ENCODE results near the gene ENOX1. TPM values are rescaled to one million over a fixed set of nuclear protein-coding genes. Genes with fewer than 3 reads are reported as not detected.

The ENOX1 gene
- total RNA-seq, 1 donor from 2014 or later, result 0.14 TPM

DNA sequence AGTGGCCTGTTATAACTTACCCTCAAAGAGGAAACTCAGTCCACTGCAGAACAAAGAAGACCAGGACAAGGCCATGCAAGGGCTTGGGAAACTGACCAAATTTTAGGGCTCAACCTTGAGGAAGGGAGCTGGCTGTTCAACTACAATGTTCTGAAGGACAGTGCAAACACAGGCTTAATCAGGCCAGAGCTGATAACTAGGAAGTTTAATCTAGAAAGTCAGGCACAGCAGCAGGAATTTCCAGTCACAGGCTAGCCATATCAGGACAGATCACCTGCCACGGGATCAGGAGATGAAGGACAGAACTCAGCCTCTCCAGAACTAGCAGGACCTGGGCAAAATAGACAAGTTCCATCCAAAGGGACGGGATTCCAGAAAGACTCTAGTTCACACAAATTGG lies 89.4 kb downstream of the ENOX1 start:
- no peak for DNase-seq
- Mint-ChIP-seq H3K4me1 (peaks cover 2% of the 10 kb centered on the region), H3K27ac (no peak overlapping the region), H3K36me3 (ENCODE audit: low read depth) (no peaks in the 10 kb centered on the region), H3K27me3 (peaks cover 6% of the 10 kb centered on the region), H3K9me3 (no peaks in the 10 kb centered on the region), H3K4me3 (no peak overlapping the region)
- intact Hi-C loops (cut with micrococcal nuclease), result no loop called here

DNA sequence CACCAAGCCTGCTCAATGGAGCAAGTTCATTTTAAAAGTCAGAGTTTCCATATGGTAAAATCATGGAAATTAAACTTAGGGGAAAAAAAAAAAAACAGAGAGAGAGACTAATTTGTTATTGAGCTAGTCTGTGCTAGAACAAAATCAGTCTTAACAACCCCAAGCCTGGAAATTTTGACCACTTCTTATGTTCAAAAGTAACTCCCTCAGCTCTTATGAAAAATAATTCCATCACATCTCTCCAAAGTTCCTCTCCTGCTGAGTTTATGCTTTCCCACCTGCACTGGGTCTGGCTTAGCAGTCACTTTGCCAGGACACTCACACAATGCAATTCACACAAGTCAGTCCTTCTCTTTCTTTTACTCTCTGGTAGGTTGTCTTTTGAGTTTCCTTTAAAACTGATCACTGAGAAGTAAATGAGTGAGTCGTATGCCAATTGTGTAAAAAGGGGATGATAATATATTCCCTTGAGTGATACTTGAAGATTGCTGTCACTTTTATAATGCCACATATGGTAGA lies 92.6 kb downstream of the ENOX1 start:
- DNase-seq, result no peak
- no peak overlapping the region for H3K27ac Mint-ChIP-seq
- H3K36me3 Mint-ChIP-seq (ENCODE audit: low read depth), result no peaks in the 10 kb centered on the region
- no peak overlapping the region for H3K4me3 Mint-ChIP-seq
- H3K9me3 Mint-ChIP-seq, result no peaks in the 10 kb centered on the region
- peaks cover 10% of the 10 kb centered on the region for H3K27me3 Mint-ChIP-seq
- H3K4me1 Mint-ChIP-seq, result peaks cover 2% of the 10 kb centered on the region
- intact Hi-C loops (cut with micrococcal nuclease), result no loop called here

DNA sequence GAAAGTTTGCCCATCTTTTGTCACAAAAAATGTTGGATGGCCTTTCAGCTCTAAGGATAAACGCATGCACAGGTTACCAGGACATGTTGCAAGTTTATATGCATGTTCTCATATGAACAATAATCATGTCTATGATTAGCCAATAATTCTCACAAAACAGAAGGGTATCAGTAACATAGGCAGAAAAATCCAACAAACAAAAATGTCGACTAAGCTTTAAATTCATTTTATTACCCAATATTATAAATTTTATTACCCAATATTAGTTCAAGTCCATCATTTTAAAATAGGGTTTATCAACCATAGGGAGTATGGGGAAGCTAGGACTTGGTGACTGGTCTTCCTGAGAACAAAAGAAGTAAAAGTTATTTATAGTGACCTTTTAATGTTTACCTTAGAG lies 93.1 kb downstream of the ENOX1 start:
- DNase-seq, result no peak
- intact Hi-C loops (cut with micrococcal nuclease), result no loop called here
- H3K4me1 Mint-ChIP-seq, result peaks cover 2% of the 10 kb centered on the region
- H3K9me3 Mint-ChIP-seq, result no peaks in the 10 kb centered on the region
- H3K27me3 Mint-ChIP-seq, result peaks cover 12% of the 10 kb centered on the region
- H3K36me3 Mint-ChIP-seq (ENCODE audit: low read depth), result no peaks in the 10 kb centered on the region
- H3K4me3 Mint-ChIP-seq, result no peak overlapping the region
- H3K27ac Mint-ChIP-seq, result no peak overlapping the region

DNA sequence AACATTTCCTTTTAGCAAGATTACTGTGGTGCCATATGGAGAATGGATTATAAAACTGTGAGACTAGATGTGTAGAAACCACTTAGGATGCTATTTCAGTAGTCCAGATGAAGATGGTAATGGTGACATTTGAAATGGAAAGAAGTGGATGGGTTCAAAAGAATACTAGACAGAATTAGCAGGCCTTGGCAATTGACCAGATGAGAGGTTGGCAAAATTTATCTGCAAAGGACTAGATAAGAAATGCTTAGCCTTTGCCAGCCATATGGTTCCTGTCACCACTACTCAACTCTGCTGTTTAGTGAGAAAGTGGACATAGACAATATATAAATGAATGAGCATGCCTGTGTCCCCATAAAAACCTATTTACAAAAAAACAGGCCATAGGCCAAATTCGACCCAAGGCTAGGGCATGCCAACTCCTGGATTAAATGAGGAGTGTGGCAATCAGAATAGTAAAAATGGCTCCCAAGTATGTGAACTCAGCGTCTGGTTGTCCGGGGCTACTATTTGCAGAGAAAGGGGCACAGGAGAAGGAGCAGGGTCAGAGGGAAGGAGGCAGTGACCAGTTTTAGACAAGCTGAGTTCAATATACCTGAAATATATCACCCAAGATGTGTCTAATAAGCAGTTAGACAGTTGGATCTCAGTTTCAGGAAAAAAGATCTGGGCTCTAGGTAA lies 98.4 kb downstream of the ENOX1 start:
- peaks cover 9% of the 10 kb centered on the region for H3K27me3 Mint-ChIP-seq
- DNase-seq, result no peak
- H3K36me3 Mint-ChIP-seq (ENCODE audit: low read depth), result no peaks in the 10 kb centered on the region
- no peaks in the 10 kb centered on the region for H3K9me3 Mint-ChIP-seq
- intact Hi-C loops (cut with micrococcal nuclease), result no loop called here
- no peak overlapping the region for H3K4me3 Mint-ChIP-seq
- no peak overlapping the region for H3K27ac Mint-ChIP-seq
- H3K4me1 Mint-ChIP-seq, result no peaks in the 10 kb centered on the region

DNA sequence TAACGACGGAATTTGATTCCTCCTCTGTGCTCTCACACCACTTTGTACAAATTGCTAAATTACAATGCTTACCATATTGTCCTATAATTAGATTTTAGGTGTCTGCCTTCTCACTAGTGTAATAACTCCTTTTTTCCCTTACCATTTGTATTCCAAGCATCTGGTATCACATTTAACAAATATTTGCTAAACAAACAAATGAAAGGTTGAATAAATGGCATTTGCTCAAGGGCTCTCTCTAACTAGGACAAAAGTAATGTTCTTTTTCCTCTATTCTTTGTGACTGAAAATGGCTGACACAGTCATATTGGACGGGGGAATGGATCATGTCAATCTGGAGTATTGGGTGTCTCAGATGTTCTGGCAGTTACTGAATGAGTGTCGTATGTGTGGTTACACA lies 99.7 kb downstream of the ENOX1 start:
- Mint-ChIP-seq H3K9me3 (no peaks in the 10 kb centered on the region), H3K27me3 (peaks cover 10% of the 10 kb centered on the region), H3K27ac (no peak overlapping the region), H3K4me1 (no peaks in the 10 kb centered on the region), H3K4me3 (no peak overlapping the region), H3K36me3 (ENCODE audit: low read depth) (no peaks in the 10 kb centered on the region)
- intact Hi-C loops (cut with micrococcal nuclease), result no loop called here
- DNase-seq, result no peak

DNA sequence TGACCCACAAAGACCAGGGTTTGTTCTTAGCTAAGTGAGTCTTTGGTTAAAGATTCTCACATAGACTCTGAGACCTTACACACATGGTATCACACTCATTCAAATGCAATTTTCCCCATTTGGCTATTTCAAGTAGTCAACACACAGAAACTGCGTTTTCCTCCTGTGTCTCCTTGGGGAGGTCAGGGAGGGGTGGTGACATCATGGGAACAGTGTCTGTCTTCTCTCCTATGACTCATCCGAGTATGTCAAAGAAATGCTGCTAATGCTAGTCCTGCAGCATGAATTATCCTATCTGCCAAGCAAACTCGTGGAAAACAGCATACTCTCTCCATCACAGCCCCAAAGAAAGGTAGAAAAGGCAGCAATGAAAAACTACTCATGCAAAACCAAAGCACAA lies 100.2 kb downstream of the ENOX1 start:
- intact Hi-C loops (cut with micrococcal nuclease), result no loop called here
- no peak overlapping the region for H3K27ac Mint-ChIP-seq
- H3K4me1 Mint-ChIP-seq, result no peaks in the 10 kb centered on the region
- no peak overlapping the region for H3K4me3 Mint-ChIP-seq
- H3K36me3 Mint-ChIP-seq (ENCODE audit: low read depth), result no peaks in the 10 kb centered on the region
- H3K9me3 Mint-ChIP-seq, result no peaks in the 10 kb centered on the region
- no peak for DNase-seq
- H3K27me3 Mint-ChIP-seq, result peaks cover 10% of the 10 kb centered on the region

DNA sequence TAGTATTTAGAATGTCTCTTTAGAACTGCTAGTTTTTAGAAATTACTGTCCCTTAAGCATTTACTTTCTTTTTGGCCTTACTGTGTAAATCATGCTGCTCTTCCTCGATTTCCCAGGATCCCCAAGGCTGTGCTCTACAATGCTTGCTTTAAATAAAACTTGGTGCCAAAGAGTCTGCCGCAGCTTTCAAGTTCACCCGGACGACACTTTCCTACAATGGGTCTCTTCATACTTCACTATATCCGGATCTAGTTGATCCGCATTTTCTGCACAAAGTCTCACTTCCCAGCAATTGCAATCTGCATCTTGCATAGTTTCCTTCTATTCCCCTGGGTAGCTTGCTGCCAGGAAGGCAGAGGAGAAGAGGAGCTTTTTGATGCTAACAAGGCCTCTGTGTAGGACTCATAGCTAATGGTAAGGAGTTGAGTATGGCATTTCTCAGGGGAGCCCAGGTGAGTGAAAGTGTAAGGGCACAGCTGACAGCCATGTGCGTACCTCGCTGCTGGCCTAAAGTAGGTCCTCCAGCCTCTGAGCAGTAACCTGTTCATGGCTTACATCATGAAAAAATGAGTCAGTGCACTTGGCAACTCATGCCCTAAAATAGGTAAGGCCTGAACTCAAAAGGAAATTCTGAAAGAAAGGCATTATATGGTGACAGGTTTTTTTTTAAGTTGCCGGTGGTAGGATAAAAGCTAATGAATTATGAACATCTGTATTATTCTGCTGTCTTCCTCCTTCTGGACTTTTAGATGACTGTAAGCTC lies 101.6 kb downstream of the ENOX1 start:
- intact Hi-C loops (cut with micrococcal nuclease), result no loop called here
- H3K36me3 Mint-ChIP-seq (ENCODE audit: low read depth), result no peaks in the 10 kb centered on the region
- no peaks in the 10 kb centered on the region for H3K4me1 Mint-ChIP-seq
- no peak for DNase-seq
- H3K9me3 Mint-ChIP-seq, result no peaks in the 10 kb centered on the region
- no peak overlapping the region for H3K27ac Mint-ChIP-seq
- H3K4me3 Mint-ChIP-seq, result no peak overlapping the region
- H3K27me3 Mint-ChIP-seq, result peaks cover 7% of the 10 kb centered on the region

DNA sequence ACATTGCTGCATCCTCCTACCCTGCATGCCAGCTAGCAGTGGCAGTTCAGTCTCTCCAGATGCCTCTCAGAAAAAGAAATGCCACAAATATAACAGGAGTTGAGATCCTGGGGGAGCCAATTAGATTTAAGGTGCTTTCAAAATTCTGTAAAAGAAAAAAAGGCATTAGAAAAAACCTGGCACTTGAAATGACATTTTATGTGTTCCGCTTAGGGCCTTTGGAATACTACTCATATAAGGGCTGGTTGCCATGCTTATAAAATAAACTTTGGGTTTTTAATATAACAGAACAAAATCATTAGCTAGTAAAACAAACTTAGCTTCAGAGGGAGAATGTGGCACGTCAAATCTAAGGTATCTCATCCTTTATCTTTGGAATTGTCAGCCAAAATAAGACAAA lies 104.1 kb downstream of the ENOX1 start:
- Mint-ChIP-seq H3K27ac (no peak overlapping the region), H3K36me3 (ENCODE audit: low read depth) (no peaks in the 10 kb centered on the region), H3K4me1 (no peaks in the 10 kb centered on the region), H3K27me3 (peaks cover 5% of the 10 kb centered on the region), H3K9me3 (no peaks in the 10 kb centered on the region), H3K4me3 (no peak overlapping the region)
- DNase-seq, result no peak
- intact Hi-C loops (cut with micrococcal nuclease), result no loop called here

DNA sequence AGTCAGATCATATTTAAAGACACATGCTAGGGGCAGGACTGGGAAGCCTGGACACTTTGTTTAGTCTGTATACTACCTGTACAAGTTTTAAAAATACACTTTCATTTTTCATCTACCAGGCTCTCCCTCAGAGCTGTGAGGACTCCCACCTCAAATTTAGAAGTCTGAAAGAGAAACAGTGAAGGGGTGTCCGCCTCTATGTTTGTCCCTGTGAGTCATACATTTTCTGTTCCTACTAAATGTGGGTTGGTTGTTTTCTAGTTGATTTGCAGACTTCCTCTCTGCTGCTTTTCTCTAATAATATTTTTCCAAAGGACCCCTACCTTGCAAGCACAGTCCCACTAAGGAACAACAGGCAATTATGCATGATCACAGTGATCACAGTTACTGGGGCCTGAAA lies 110.5 kb downstream of the ENOX1 start:
- Mint-ChIP-seq H3K4me3 (no peak overlapping the region), H3K27me3 (peaks cover 4% of the 10 kb centered on the region), H3K36me3 (ENCODE audit: low read depth) (no peaks in the 10 kb centered on the region), H3K4me1 (peaks cover 4% of the 10 kb centered on the region), H3K27ac (no peak overlapping the region), H3K9me3 (no peaks in the 10 kb centered on the region)
- no peak for DNase-seq
- intact Hi-C loops (cut with micrococcal nuclease), result no loop called here

DNA sequence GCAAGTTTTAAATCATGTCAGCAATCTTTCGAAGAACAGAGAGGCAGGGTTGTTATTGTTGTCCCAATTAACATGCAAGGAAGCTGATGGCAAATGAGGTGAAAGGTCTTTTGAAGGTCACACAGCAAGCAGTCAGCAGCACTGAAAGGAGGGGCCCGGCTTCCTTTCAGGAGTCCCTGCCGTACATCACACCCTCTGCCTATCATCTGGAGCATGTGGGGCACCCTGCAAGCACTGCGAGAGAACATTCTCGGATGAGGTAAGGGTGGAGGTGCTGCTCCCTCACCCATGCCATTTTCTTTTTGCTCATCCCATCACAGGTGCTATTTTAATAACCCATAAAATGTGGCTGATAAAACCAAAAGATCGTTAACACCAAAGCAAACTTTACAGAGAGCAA lies 111.2 kb downstream of the ENOX1 start:
- Mint-ChIP-seq H3K4me3 (no peak overlapping the region), H3K27ac (no peak overlapping the region), H3K4me1 (peaks cover 4% of the 10 kb centered on the region), H3K36me3 (ENCODE audit: low read depth) (no peaks in the 10 kb centered on the region), H3K27me3 (peaks cover 5% of the 10 kb centered on the region), H3K9me3 (no peaks in the 10 kb centered on the region)
- no peak for DNase-seq
- intact Hi-C loops (cut with micrococcal nuclease), result no loop called here

DNA sequence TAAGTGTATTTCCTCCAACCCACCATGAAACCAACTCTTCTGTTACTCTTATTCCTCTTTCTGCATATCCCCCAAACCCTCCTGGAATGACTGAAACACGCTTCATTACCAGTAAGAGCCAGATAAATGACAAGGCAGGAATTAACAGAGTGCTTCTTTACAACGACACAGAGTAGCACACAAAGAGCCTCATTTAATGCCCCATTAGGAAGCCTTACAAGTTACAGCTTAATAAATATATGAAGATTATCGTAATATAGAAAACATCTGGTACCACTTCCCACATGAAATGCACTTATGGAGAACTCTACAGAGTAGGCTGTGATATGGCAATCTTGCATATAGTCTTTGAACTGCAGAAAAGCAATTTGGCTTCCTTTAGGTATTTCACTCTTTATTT lies 116.8 kb downstream of the ENOX1 start:
- Mint-ChIP-seq H3K36me3 (ENCODE audit: low read depth) (no peaks in the 10 kb centered on the region), H3K4me3 (no peak overlapping the region), H3K9me3 (no peaks in the 10 kb centered on the region), H3K27me3 (peaks cover 10% of the 10 kb centered on the region), H3K27ac (no peak overlapping the region), H3K4me1 (peaks cover under 1% of the 10 kb centered on the region)
- DNase-seq, result no peak
- intact Hi-C loops (cut with micrococcal nuclease), result no loop called here

DNA sequence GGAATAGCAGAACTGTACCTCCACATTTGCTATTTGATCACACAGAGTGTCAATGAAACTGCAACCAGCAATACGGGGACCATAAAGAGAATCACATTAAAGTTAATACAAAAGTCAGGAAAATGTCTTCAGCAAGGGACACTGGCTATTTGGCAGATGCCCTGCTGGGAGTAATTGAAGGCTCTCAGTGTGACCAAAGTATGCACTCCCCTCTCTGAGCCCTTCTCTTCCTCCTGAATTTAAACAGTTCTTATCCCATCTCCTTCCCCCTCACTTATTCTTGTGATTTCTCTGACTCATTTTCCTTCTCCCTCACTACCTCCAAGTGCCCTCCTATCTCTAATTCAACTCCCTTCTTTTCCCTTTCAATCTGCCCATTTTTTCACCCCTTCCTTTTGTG lies 117.7 kb downstream of the ENOX1 start:
- H3K27me3 Mint-ChIP-seq, result peaks cover 10% of the 10 kb centered on the region
- H3K36me3 Mint-ChIP-seq (ENCODE audit: low read depth), result no peaks in the 10 kb centered on the region
- no peak overlapping the region for H3K27ac Mint-ChIP-seq
- no peak overlapping the region for H3K4me3 Mint-ChIP-seq
- intact Hi-C loops (cut with micrococcal nuclease), result no loop called here
- DNase-seq, result no peak
- peaks cover 8% of the 10 kb centered on the region for H3K4me1 Mint-ChIP-seq
- H3K9me3 Mint-ChIP-seq, result no peaks in the 10 kb centered on the region

DNA sequence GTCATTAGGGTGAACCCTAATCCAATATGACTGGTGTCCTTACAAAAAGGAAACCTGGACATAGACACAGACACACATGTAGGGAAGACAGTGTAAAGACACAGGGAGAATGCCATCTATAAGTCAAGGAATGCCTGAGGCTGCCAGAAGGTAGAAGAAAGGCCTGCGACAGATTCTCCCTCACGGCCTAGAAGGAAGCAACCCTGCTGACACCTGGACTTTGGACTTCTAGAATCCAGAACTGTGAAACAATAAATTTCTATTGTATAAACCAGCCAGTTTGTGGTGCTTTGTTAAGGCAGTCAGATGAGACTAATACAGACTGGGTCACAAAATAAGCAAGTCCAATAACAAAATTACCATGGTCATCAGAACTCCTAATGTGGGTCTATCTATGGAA lies 120.4 kb downstream of the ENOX1 start:
- intact Hi-C loops (cut with micrococcal nuclease), result no loop called here
- Mint-ChIP-seq H3K4me1 (peaks cover 8% of the 10 kb centered on the region), H3K36me3 (ENCODE audit: low read depth) (no peaks in the 10 kb centered on the region), H3K27ac (no peak overlapping the region), H3K9me3 (no peaks in the 10 kb centered on the region), H3K4me3 (no peak overlapping the region), H3K27me3 (peaks cover 8% of the 10 kb centered on the region)
- DNase-seq, result no peak

DNA sequence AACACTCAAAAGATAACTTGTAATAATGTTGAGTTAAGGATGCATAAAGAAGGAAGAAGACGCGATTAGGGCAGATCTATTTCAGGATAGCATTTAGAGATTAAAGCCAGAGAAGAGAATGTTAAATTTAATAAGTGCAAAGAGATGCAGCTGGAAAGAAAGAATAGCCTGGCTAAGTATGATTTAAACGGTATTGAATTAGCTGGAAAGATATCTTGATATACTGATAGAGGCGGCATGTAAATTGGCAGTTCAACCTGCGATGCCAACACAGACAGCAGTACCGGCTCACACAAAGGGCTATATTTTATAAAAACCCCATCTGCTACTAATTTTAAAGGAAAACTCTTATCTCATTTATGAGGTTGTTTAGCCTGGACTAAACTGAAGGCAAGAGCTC lies 121.4 kb downstream of the ENOX1 start:
- no peak for DNase-seq
- peaks cover 8% of the 10 kb centered on the region for H3K4me1 Mint-ChIP-seq
- intact Hi-C loops (cut with micrococcal nuclease), result no loop called here
- no peak overlapping the region for H3K4me3 Mint-ChIP-seq
- H3K36me3 Mint-ChIP-seq (ENCODE audit: low read depth), result no peaks in the 10 kb centered on the region
- peaks cover 9% of the 10 kb centered on the region for H3K27me3 Mint-ChIP-seq
- H3K27ac Mint-ChIP-seq, result no peak overlapping the region
- H3K9me3 Mint-ChIP-seq, result no peaks in the 10 kb centered on the region

Measured in activated CD4-positive, alpha-beta T cell treated with anti-CD3 and anti-CD28 coated beads, Interleukin-2, amount 10 ng/mL, durations not matched to agents 24 days and 14 days (primary cell).